ENCODE measurements around the gene IL17REL. TPM values are rescaled to one million over a fixed set of nuclear protein-coding genes. Genes with fewer than 3 reads are reported as not detected.

The IL17REL gene
- total RNA-seq, 3 donors from 2014 or later = not detected

GRCh38 chr22:49996119-49996517 is 16.4 kb downstream of the IL17REL start:
- TF ChIP-seq POLR2AphosphoS5 (IDR thresholded peaks at IDR 0.05) = no peak
- no peak for TF ChIP-seq POLR2A (IDR thresholded peaks at IDR 0.05)
- Histone ChIP-seq H3K27ac (no peak overlapping the region), H3K27me3 (peaks cover 0 to 18% of the 10 kb centered on the region in 2 donors), H3K4me3 (no peak overlapping the region), H3K36me3 (no peaks in the 10 kb centered on the region), H3K4me1 (no peaks in the 10 kb centered on the region), H3K9me3 (peaks cover 8 to 11% of the 10 kb centered on the region in 2 donors)
- intact Hi-C loops (cut with DNase I; ENCODE audit: low total_unique reads) = no loop called here
- no peak for DNase-seq (ENCODE audit: low spot score in 2 of 2)

DNA sequence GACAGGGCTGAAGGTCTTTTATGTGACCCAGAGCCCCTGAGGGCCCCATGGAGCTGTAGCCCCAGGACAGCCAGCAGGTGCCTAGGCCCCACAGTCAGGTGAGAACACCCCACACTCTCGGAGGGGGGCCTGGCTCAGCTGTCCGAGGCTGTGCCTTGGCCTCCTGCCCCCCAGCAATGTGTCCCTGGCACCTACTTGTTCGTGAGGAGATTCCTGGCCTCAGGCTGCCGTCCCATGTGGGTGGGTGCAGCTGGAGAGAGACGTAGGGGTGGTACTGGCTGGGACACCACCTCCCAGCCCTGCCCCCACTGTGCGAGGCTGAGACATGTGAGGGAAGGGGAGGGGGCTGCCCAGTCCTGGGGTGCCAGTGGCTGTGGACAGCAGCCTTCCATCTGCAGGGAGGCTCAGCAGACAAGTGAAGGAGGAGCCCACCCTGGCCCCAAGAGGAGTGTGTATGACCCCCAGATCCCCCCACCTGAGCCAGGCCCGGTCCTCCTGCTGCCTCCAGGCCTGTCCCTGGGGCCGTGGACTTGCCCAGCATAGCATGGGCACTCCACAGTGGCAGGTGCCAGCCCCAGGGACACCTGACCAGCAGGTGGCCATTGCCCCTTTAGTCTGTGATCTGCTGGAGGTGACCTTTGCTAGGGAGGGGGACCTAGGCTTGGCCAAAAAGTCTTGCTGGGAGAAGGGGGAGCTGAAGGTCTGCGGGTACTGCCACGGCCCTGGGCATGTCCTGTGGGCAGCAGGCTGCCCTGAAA is 17.0 kb downstream of the IL17REL start:
- no peak for DNase-seq (ENCODE audit: low spot score in 2 of 2)
- intact Hi-C loops (cut with DNase I; ENCODE audit: low total_unique reads) = no loop called here
- TF ChIP-seq, protein P1, sequence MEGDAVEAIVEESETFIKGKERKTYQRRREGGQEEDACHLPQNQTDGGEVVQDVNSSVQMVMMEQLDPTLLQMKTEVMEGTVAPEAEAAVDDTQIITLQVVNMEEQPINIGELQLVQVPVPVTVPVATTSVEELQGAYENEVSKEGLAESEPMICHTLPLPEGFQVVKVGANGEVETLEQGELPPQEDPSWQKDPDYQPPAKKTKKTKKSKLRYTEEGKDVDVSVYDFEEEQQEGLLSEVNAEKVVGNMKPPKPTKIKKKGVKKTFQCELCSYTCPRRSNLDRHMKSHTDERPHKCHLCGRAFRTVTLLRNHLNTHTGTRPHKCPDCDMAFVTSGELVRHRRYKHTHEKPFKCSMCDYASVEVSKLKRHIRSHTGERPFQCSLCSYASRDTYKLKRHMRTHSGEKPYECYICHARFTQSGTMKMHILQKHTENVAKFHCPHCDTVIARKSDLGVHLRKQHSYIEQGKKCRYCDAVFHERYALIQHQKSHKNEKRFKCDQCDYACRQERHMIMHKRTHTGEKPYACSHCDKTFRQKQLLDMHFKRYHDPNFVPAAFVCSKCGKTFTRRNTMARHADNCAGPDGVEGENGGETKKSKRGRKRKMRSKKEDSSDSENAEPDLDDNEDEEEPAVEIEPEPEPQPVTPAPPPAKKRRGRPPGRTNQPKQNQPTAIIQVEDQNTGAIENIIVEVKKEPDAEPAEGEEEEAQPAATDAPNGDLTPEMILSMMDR (IDR thresholded peaks at IDR 0.05) = no peak
- TF ChIP-seq POLR2AphosphoS5 (IDR thresholded peaks at IDR 0.05) (no peak), POLR2A (IDR thresholded peaks at IDR 0.05) (no peak)
- Histone ChIP-seq H3K4me3 (no peak overlapping the region), H3K4me1 (no peaks in the 10 kb centered on the region), H3K27me3 (peaks cover 0 to 15% of the 10 kb centered on the region in 2 donors), H3K36me3 (no peaks in the 10 kb centered on the region), H3K27ac (no peak overlapping the region), H3K9me3 (peaks cover 14 to 17% of the 10 kb centered on the region in 2 donors)

DNA sequence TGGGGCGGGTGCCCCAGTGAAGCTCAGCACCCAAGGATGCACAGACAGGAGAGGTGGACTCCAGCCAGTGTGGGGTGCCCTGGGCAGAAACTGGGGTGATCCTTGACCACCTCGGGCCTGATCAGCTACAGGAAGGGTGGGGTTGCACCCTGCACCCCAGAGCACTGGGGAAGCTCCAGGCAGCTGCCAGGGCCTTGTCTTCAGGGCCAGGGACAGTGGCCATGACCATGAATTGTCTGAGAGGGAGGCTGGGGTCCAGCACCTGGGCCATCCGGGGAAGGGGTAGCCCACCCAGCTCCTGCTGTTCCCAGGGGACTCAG is 17.6 kb downstream of the IL17REL start:
- no peak for DNase-seq (ENCODE audit: low spot score in 2 of 2)
- H3K36me3 ChIP-seq = no peaks in the 10 kb centered on the region

GRCh38 chr22:49994361-49995040 is 18.1 kb downstream of the IL17REL start:
- intact Hi-C loops (cut with DNase I; ENCODE audit: low total_unique reads) = no loop called here
- Histone ChIP-seq H3K4me3 (no peak overlapping the region), H3K9me3 (peaks cover 22 to 24% of the 10 kb centered on the region in 2 donors), H3K36me3 (no peaks in the 10 kb centered on the region), H3K4me1 (no peaks in the 10 kb centered on the region), H3K27me3 (peaks cover 0 to 7% of the 10 kb centered on the region in 2 donors), H3K27ac (no peak overlapping the region)
- TF ChIP-seq POLR2AphosphoS5 (IDR thresholded peaks at IDR 0.05) (no peak), POLR2A (IDR thresholded peaks at IDR 0.05) (no peak)
- TF ChIP-seq, protein P1 (IDR thresholded peaks at IDR 0.05) = no peak
- no peak for DNase-seq (ENCODE audit: low spot score in 2 of 2)

More for the DNA sequence above, 17.6 kb downstream of the IL17REL start:
- H3K4me3 ChIP-seq = no peak overlapping the region
- TF ChIP-seq, protein P1 (IDR thresholded peaks at IDR 0.05) = no peak
- no peak for TF ChIP-seq POLR2A (IDR thresholded peaks at IDR 0.05)
- TF ChIP-seq POLR2AphosphoS5 (IDR thresholded peaks at IDR 0.05) = no peak
- intact Hi-C loops (cut with DNase I; ENCODE audit: low total_unique reads) = no loop called here
- H3K9me3 ChIP-seq = peaks cover 19 to 22% of the 10 kb centered on the region in 2 donors
- no peaks in the 10 kb centered on the region for H3K4me1 ChIP-seq
- peaks cover 0 to 9% of the 10 kb centered on the region in 2 donors for H3K27me3 ChIP-seq
- no peak overlapping the region for H3K27ac ChIP-seq

DNA sequence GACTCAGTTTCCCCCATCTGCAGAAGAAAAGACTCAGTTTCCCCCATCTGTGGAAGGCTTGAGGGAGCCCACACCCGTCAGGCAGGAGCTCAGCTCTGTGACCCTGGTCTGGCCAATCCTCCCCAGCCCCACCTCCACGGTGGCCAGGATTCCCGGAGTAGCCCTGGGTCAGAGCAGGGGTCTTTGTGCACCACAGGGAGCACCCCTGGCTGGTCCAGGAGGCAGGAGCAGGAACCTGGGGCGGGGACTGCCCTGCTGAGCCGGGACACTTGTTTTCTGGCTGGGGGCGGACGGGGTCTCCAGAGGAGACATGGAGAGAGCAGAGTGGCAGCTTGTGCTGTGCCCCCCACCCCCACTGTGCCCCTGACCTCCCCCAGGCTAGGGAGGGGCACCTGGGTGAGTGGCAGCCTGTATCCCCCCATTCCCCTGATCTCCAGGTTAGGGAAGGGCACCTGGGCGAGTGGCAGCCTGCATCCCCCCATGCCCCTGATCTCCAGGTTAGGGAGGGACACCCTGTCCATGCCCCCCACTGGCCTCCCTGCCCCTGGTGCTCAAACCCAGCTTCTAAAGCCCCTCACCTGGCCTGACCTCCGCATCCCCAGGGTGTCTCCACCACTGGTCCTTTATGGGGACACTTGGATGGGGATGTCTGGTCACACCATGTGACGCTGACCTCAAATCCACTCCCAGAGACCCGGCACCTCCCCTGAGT is 18.8 kb downstream of the IL17REL start:
- no peaks in the 10 kb centered on the region for H3K4me1 ChIP-seq
- H3K27ac ChIP-seq = no peak overlapping the region
- H3K27me3 ChIP-seq = peaks cover 0 to under 1% of the 10 kb centered on the region in 2 donors
- TF ChIP-seq, protein P1 (IDR thresholded peaks at IDR 0.05) = no peak
- TF ChIP-seq POLR2AphosphoS5 (IDR thresholded peaks at IDR 0.05) (no peak), POLR2A (IDR thresholded peaks at IDR 0.05) (no peak)
- no peak overlapping the region for H3K4me3 ChIP-seq
- intact Hi-C loops (cut with DNase I; ENCODE audit: low total_unique reads) = no loop called here
- no peaks in the 10 kb centered on the region for H3K36me3 ChIP-seq
- DNase-seq (ENCODE audit: low spot score in 2 of 2) = peak in 1 of 2 donors; percentile 47
- H3K9me3 ChIP-seq = peaks cover 22 to 24% of the 10 kb centered on the region in 2 donors
